GM18507 (cell line): ENCODE data around the gene GSTT2.
"Not testable (repeated sequence)": the region's sequence is repeated elsewhere in the genome, so short reads cannot be mapped to it uniquely, and the experiment has no call there.

ENCODE experiments used
- DNase-seq: peaks from one replicate; pipeline ENCODE4 v3.0.0; 2011; ENCODE audit warnings: low read depth; ENCODE audit not compliant: insufficient read length; ENCODE audit errors: extremely low spot score
- FAIRE-seq: peaks from 2 replicates; lab custom pipeline; 2011; peaks lifted over from hg19 to GRCh38; lab: Jason Lieb, UNC

Gene GSTT2

GRCh38 chr22:23970816-23971486 is 9.0 kb upstream of the GSTT2 start:
- FAIRE-seq (no peak), DNase-seq (no peak)

GRCh38 chr22:23971927-23972326 is 8.0 kb upstream of the GSTT2 start:
- FAIRE-seq, DNase-seq: not testable (repeated sequence)

- not testable (repeated sequence) for DNase-seq
- FAIRE-seq, result peak; percentile 99
Observed at GRCh38 chr22:23974345-23974744, 5.6 kb upstream of the GSTT2 start, which contains the start of gene DDT. Gene DDT, minus strand, starts transcription at chr22:23974441. Its CDS starts 27 bp downstream, at chr22:23974414.

GRCh38 chr22:23974836-23975352 is 5.0 kb upstream of the GSTT2 start:
- not testable (repeated sequence) for FAIRE-seq, DNase-seq

- not testable (repeated sequence) for DNase-seq, FAIRE-seq
Observed at GRCh38 chr22:23977304-23977703, 2.6 kb upstream of the GSTT2 start.

GRCh38 chr22:23980567-23980966 is 633 bp downstream of the GSTT2 start:
- FAIRE-seq, DNase-seq: not testable (repeated sequence)

GRCh38 chr22:23984430-23984829 is 4.5 kb downstream of the GSTT2 start:
- peak; percentile 46 for FAIRE-seq

GRCh38 chr22:23986089-23986488 is 6.2 kb downstream of the GSTT2 start:
- not testable (repeated sequence) for DNase-seq, FAIRE-seq

More at GRCh38 chr22:23984430-23984829, 4.5 kb downstream of the GSTT2 start:
- no peak for DNase-seq

- not testable (repeated sequence) for FAIRE-seq
Observed at GRCh38 chr22:23986538-23987178, 6.7 kb downstream of the GSTT2 start.

GRCh38 chr22:23989583-23990244 is 9.8 kb downstream of the GSTT2 start:
- FAIRE-seq, DNase-seq: not testable (repeated sequence)

More at GRCh38 chr22:23986538-23987178, 6.7 kb downstream of the GSTT2 start:
- DNase-seq, result not testable (repeated sequence)

- DNase-seq, FAIRE-seq: not testable (repeated sequence)
Observed at GRCh38 chr22:23993080-23993479, 13.1 kb downstream of the GSTT2 start.

- FAIRE-seq, result peak; percentile 69
- not testable (repeated sequence) for DNase-seq
Observed at GRCh38 chr22:23993581-23994177, 13.7 kb downstream of the GSTT2 start.

- DNase-seq (no peak), FAIRE-seq (no peak)
Observed at GRCh38 chr22:23997092-23997491, 17.2 kb downstream of the GSTT2 start.

- FAIRE-seq, DNase-seq: not testable (repeated sequence)
Observed at GRCh38 chr22:23999779-24000178, 19.8 kb downstream of the GSTT2 start.

GRCh38 chr22:24001314-24001713 is 21.4 kb downstream of the GSTT2 start:
- FAIRE-seq (no peak), DNase-seq (no peak)

GRCh38 chr22:24002272-24002671 is 22.3 kb downstream of the GSTT2 start:
- FAIRE-seq (no peak), DNase-seq (no peak)

GRCh38 chr22:24002851-24003250 is 22.9 kb downstream of the GSTT2 start:
- FAIRE-seq, result no peak

GRCh38 chr22:24003887-24004286 is 24.0 kb downstream of the GSTT2 start:
- DNase-seq, result no peak
- FAIRE-seq, result no peak

More at GRCh38 chr22:24002851-24003250, 22.9 kb downstream of the GSTT2 start:
- DNase-seq, result no peak

GRCh38 chr22:24005201-24005600 is 25.3 kb downstream of the GSTT2 start, which contains the start of gene GSTT4:
Gene GSTT4, minus strand, starts transcription at chr22:24005453. Its CDS starts 97 bp downstream, at chr22:24005356.
- no peak for FAIRE-seq
- no peak for DNase-seq
